HL-60/S4 treated with phorbol 12-myristate 13-acetate at 8.2 ng/mL for 4 days and 3 days (cell line): ENCODE data around the gene KLHDC10.
"Not testable (repeated sequence)": the region's sequence is repeated elsewhere in the genome, so short reads cannot be mapped to it uniquely, and the experiment has no call there.

ENCODE experiments used
- in situ Hi-C: fragments of 300-500 bp; cut with MboI; formaldehyde crosslinking; loops from 2 replicates; pipeline ENCODE4 v1.15.0; 2022; ENCODE audit warnings: low sequenced_read_pairs

KLHDC10 gene

DNA sequence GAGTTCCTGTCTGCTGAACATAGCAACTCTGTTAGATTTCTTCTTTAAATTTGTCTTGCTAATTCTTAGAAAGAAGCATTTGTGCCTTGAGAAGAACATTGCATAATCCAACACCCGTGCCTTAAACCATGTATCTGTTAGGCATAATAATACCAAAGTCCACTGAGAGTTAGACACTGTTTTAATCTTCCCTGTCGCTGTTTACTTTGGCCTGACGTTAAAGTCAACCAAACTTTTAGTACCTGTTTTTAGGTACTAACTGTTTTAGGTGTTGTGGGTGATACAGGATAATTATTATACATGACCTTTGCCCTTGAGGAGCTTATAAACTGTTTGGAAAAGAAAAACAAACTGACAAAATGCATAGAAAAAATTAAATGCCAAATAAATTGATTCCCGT is 43.6 kb downstream of the KLHDC10 start:
- in situ Hi-C loops, result no loop called here

DNA sequence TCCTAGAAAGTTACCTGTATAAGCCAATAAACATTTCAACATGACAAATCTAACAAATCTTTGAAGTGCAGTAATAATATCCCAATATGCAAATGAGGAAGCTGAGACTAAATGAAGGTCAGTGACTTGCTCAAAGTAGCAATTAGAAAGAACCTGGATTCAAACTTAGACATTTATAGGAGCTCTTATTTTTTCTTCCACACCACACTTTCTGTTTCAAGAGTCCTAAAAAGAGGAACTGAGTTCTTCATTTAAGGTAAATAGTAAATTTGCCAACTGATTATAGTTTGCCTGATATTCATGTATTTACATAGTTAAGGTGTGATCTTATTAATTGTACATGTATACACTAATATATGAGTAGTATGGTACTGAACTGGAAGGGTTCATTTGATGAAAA is 44.0 kb downstream of the KLHDC10 start:
- in situ Hi-C loops, result no loop called here

DNA sequence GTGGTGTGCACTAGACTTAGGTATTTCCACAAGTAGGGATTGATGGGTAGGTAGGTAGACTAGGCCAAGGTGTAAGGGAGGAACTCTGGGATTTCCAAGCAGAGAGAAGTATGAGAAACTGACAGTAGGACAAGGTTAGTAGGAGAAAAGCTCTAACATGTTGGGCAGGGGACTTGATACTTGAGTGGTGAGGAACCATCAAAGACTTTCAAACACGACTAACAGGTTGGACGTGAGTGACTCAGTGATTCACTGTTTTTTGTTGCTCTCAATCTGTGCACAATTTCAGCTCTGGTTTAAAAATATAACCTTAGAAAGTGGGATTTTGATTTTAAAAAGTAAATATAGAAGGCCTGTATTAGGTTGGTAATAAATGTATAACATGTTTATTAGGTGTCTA is 44.4 kb downstream of the KLHDC10 start:
- in situ Hi-C loops, result no loop called here

DNA sequence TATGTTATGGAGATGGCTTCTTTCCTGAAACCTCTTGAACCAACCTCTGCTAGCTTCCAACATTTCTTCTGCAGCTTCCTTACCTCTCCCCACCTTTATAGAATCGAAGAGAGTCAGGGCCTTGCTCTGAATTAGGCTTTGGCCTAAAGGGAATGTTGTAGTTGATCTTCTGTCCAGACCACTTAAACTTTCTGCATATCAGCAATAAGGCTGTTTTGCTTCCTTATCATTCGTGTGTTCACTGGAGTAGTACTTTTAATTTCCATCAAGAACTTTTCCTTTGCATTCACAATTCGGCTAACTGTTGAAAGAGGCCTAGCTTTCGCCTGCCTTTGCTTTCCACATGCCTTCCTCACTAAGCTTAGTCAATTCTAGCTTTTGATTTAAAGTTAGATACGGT is 48.0 kb downstream of the KLHDC10 start:
- in situ Hi-C loops, result no loop called here

DNA sequence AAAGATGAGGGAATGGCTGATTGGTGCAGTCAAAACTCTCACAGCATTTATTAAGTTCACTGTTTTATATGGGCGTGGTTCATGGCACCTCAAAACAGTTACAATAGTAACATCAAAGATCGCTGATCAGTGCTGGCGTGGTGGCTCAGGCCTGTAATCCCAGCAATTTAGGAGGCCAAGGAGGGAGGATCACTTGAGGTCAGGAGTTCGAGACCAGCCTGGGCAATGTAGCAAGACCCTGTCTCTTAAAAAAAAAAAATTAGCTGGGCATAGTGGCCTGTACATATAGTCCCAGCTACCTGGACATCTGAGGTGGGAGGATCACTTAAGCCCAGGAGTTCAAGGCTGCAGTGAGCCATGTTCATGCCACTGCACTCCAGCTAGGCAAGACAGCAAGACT is 48.5 kb downstream of the KLHDC10 start:
- in situ Hi-C loops, result no loop called here

DNA sequence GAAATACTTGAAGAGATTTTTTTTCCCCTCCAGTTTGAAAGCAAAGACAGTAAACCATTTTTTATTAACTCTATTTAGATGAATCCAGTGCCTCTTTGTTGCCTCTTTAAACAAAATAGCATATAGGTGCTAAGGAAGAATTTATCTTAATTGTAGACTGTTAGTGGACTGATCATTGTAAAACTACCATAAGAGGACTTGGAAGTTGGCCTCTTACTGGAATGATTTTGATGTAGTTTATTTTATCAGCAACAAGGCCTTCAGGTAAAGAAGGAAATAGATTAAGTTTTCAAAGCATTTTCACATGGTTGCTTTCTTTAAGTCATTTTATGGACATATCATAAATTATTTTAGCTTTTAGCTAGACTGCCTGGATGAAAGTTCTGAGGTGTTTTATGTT is 53.2 kb downstream of the KLHDC10 start:
- in situ Hi-C loops, result no loop called here

DNA sequence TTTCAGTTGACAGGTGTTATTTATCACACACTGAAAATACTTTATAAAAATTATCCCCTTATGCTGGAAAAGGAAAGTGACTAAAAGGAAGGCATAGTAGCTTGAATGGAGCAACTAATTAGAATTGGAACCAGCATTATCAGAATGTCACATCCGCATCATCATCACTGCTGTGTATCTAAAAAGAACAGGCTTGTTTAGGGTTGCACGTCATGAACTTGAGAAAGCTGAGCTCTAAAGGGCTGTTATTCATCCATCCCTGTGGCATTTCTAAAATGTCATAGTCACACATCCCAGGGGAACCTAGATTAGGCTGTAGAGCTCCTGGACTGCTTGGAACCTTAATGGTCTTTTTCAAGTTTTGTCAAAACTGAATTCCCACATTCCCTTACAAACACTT is 54.4 kb downstream of the KLHDC10 start:
- in situ Hi-C loops, result no loop called here

DNA sequence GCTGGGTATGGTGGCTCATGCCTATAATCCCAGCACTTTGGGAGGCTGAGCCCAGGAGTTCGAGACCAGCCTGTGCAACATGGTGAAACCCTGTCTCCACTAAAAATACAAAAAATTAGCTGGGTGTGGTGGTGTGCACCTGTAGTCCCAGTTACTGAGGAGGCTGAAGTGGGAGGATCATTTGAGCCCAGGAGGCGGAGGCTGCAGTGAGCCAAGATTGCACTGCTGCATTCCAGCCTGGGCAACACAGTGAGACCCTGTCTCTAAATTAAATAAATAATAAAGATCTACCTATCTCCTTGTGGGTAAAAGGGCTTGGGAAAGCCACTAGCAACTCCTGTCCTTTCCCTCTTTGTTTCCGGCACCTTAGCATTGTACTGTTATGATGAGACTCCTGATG is 56.5 kb downstream of the KLHDC10 start:
- in situ Hi-C loops, result not testable (repeated sequence)

DNA sequence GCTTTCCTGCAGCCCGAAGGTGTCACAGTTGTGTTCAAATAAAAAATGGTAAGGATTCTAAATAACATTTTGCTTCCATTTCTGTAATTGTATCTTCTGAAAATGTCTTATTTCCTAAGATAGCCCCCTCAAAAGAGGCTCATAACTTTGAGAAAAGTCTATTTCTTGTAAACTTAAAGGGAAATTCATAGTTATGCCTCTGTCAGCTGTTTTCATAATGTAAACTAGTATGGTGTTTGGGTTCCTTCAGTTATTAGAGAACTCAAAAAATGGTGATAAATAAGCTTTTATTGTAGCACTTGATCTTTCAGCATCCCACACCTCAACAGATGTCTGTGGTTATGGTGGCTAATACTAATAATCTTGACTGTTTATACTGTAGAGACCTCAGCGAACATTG is 57.1 kb downstream of the KLHDC10 start:
- in situ Hi-C loops, result no loop called here

DNA sequence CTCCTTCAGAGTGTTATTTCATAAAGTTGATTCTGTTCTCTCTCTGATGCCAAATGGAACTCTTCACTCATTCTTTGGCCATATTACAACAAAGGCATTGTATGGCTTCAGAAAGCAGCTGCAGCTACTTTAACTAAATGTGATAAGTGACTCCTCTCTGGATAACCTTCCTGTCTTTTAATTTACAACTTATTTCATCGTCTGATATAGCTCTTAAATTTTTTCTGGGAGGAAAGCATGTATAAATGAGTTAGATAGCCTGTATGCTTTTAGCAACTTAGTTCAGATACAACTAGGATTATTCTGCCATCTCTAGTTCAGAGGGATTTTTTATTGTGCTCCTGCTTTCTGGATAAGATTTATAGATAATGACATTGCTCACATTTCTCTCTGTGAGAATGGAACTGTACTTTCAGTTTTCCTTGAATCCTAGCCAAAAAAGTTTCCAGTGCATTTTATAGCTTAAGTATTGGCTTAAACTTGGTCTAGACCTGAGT is 57.5 kb downstream of the KLHDC10 start:
- in situ Hi-C loops, result no loop called here

DNA sequence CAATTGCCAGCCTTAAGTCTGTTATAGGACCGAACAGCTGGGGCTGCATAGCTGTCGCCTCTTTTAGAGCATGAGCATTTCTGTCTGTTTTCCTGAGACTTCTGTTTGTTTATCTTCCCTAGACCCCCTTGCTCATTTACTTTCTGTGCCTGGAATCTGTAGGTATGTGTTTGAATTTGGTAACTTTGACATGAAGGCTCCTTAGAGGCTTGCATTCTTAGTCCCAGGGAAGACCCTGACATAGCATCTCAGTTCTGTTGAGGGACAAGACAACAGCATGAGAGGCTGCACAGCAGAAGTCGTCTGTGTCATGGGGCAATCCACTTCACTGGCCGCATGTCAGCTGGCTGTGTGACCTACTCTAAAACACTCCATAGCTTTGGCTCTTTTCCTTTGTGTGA is 58.7 kb downstream of the KLHDC10 start:
- in situ Hi-C loops, result no loop called here

DNA sequence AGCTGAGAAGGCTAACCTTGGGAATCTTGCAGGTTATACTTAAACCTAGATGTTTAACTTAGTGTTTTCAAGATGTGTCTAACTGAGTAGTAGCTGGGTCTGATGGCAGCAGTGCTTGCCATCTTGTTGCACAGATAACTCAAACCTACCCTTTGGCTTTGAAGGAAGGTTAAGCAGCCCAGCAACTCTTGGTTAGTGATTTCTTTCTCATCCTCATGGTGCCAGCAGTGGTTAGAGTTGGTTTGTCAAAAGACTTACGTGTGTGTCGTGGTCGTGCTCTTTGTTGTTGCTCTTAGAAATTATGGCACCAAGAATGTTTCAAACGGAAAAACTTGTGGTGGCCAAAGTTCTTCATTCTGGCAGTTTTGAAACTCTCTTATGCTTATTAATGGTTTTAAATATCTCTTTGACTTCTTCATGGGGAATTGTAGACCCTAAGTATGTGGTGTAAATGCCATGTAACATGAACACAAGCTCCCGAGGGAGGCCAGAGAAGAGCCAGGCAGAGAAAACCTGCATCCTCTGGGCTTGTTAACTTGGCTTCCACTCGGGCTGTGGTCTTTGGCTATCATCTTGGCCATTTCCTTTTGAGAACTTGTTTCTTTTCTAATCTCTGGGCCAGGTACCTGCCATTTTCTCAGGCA is 61.0 kb downstream of the KLHDC10 start:
- in situ Hi-C loops, result no loop called here

DNA sequence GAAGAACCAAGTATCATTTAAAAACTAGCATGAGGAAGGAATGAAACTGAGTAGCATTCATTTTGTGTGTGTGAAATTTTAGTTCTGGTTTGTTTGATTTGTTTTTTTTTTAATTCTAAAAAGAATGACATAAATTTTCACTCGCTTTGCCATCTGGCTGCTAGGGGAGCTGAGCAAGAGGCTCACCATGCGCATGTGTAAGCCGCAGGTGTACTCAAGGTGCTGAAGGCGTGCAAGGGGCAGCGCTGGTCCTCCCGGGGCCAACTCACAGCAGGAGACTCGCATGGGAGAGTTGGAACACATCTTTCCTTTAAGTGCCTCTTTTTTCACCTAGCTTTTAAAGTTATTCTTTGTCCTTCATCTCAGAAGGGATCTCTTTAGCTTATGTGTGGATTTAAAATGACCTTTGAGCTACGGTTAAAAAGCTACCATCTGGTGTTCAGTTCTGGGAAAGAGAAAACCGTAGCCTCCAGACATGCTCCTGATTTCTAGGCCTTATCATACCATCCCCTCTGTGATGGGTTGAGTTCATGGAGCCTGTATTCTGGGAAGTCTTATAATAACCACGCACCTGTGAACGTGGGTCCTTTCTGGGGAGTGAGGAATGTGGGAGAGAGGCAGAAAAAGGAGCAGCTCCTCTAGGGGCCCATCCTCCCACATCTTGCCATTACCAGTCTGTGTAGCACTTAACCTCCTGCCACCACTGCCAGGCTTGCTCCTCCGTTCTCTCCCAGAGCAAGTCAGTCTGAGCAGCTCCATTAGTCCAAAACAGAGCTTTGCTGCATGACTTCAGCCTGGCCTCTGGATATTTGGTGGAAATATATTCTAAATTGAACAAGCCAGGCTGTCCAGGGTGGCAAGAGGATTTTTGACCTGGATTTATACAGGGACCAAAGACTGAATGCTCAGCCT is 61.9 kb downstream of the KLHDC10 start:
- in situ Hi-C loops, result no loop called here

DNA sequence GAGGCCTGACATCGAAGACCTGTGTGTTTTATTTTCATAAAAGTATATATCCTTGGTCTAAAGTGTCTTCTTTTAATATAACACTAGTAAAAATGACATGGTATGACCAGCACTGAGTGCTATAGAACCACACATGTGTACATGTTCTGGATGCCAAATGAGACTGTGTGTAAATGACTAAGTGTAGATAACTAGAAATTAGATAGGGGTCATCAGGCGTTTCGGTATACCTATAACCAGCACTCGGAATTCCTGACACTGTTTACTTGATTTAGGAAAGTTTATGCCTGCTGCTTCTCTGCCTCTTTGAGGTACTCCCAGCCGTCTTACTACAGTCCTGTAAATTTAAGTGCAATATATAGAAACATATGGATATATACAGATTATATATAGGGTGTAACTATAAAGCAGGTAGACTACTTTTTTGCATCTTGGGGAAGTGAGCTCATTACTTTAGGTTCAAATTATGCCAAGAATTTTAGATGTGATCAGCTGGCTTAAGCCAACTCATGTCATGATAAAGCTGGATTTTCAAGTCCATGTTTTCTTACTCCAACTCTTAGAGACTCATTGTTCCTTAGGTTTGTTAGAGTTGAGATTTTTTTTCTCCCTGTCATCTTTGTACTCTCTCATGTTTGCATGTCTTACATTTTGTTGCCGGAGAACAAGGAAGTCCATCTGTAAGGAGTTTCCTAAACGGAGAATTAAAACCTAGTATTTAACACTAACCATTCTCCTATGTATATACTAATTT is 62.9 kb downstream of the KLHDC10 start:
- in situ Hi-C loops, result no loop called here

DNA sequence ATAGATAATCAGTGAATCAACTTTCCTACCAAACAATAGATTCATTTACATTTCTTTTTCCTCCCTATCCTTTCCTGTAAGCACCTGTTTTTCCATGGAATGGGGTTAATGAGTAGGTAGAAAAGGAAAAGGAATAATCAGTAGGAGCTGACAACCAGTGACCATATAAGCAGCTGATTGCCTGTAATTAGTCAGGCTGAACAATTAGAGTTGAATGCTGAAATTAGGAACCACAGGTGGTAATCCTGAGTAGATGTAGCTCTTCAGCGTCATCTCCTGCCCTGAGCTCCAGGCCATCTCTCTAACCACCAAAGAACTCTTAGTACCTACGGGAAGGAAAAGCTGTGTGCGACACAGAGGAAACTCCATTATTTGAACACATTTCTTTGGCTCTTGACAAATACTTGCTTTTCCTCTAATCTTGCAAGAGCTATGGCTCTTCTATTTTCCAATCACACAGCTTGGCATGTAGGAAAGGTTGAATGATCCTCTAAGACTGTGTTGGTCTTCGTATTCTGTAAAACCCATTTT is 63.8 kb downstream of the KLHDC10 start:
- in situ Hi-C loops, result no loop called here

DNA sequence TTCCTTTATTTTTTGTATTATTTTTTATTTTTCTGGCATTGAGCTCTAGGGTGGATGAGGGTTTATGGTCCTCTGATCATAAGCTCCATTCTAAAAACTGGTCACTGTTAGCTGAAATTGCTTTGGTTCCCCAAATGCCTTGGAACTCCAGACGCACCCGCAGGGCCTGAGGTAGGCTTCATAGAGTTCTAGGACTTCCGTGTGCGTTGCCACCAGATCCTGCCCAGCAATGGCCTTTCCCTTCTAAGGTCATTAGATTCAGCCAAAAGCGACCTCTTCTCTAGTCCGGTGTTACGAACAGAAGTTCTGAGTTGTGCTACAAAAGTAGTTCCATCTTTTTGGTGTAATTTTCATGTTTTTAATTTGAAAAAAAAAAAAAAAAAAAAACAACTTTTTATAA is 64.4 kb downstream of the KLHDC10 start:
- in situ Hi-C loops, result no loop called here

DNA sequence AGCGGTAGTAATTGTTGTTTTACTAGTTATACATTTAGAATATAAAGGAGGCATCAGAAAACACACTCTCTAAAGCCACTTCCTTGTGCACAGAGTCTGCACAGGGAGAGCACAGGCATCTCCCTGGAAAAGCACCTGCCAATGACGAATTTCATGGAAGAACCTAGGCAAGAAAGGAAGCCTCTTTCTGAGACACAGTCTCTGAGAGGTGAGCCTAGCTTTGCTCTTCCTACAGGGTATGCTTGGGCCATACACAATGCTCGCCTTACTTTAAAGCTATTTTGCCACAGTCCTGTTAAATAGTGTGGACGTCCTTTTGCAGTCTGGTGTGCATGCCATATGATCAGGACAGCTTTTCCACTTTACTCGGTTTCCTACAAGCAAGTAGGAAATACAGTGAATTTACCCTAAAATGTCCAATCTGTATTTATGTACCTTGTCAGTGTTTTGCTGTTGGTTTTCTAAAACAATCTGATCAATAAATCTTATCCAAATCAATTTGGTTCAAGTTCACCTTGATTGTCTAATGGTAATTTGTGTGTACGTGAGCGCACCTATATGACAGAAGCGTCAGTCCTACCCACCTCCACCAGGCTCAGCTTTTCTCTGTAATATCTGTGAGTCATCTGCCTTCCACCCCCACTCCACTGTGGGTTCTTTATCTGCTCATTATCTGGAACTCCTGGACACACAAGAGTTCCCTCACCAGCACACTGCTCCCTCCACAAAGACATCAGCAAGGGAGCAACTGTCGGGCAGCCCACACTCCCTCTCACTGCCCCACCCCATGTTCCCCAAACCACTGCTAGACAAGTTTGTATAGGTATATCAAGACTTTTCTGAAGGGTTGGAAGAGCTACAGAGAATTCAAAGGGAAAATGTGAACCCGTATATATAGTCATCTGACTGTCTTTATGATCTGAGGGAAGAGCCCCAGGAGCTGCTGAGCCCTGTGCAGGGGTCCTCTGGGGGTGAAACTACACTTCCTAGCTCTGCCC is 65.2 kb downstream of the KLHDC10 start:
- in situ Hi-C loops, result no loop called here

DNA sequence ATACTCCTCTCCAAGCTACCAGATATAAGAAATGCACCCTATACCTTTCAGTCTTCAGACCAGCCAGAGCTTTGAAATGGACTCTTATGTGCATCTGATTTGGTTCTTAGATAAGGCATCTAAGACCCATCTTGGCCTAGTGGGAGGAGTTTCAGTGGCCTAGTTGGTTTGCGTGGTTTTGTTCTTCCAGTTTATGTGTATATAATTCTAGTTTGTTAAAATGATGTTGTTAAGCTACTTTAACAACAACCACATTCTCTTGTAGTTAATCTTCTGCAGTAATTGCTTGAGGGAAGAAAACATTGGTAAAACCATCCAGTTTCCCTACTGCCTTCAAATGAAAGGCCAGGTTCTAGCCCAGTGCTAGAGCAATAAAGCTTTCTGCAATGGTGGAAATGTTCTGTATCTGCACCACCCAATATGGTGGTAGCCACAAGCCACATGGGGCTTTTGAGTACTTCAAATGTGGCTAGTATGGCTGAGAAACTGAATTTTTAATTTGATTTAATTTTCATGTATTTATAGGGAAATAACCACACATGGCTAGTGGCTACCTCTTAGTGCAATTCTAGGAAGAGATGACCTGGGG is 66.3 kb downstream of the KLHDC10 start:
- in situ Hi-C loops, result no loop called here

DNA sequence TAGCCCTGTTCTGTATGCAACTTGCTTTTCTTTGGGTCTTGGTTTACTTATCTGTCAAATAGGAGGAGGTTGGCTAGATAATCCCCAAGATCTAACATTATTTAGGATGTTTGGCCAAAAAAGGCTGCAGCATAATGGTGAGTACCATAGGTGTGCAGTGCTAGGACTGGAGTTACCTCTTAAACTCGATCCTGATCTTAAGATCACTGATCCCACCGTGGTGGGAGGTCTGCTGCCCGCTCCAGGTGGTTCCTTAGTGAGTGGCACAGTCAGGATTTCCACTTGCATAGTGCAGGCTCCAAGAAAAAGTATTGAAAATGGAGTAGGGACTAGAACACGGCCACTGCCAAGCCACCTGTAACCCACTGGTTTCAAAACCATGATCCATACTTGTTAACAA is 66.9 kb downstream of the KLHDC10 start:
- in situ Hi-C loops, result no loop called here
